GM21367 (cell line): ENCODE data around the gene KRTAP12-2.
"Not testable (repeated sequence)": the region's sequence is repeated elsewhere in the genome, so short reads cannot be mapped to it uniquely, and the experiment has no call there.

ENCODE experiments used
- ATAC-seq: cut with Tn5 transposase; IDR thresholded peaks from one replicate; pipeline ENCODE4 v1.9.1; 2021; ENCODE audit not compliant: unreplicated experiment

Gene KRTAP12-2

GRCh38 chr21:44702973-44703730 is 36.4 kb upstream of the KRTAP12-2 start:
- ATAC-seq: no peak

- ATAC-seq: no peak
These were observed 35.6 kb upstream of the KRTAP12-2 start for GRCh38 chr21:44702111-44702972.

- no peak for ATAC-seq
These were observed 34.8 kb upstream of the KRTAP12-2 start for GRCh38 chr21:44701541-44701940.

- no peak for ATAC-seq
These were observed 34.3 kb upstream of the KRTAP12-2 start for GRCh38 chr21:44701023-44701400.

GRCh38 chr21:44700101-44701022 is 33.6 kb upstream of the KRTAP12-2 start:
- no peak for ATAC-seq

GRCh38 chr21:44699502-44700001 is 32.8 kb upstream of the KRTAP12-2 start:
- ATAC-seq: no peak

- no peak for ATAC-seq
These were observed 31.3 kb upstream of the KRTAP12-2 start for GRCh38 chr21:44697811-44698734.

GRCh38 chr21:44697172-44697810 is 30.6 kb upstream of the KRTAP12-2 start, which contains the start of gene KRTAP10-12:
Gene KRTAP10-12, plus strand, starts transcription at chr21:44697172. Its CDS starts 30 bp downstream, at chr21:44697202.
- not testable (repeated sequence) for ATAC-seq

GRCh38 chr21:44696572-44696971 is 29.8 kb upstream of the KRTAP12-2 start:
- no peak for ATAC-seq

- no peak for ATAC-seq
These were observed 28.9 kb upstream of the KRTAP12-2 start for GRCh38 chr21:44695641-44696040.

GRCh38 chr21:44695184-44695583 is 28.5 kb upstream of the KRTAP12-2 start:
- ATAC-seq: no peak

GRCh38 chr21:44694776-44695175 is 28.0 kb upstream of the KRTAP12-2 start:
- ATAC-seq: no peak

- ATAC-seq: no peak
These were observed 26.2 kb upstream of the KRTAP12-2 start for GRCh38 chr21:44692798-44693512.

GRCh38 chr21:44691686-44692085 is 25.0 kb upstream of the KRTAP12-2 start:
- no peak for ATAC-seq

GRCh38 chr21:44689740-44690139 is 23.0 kb upstream of the KRTAP12-2 start:
- not testable (repeated sequence) for ATAC-seq

- no peak for ATAC-seq
These were observed 20.9 kb upstream of the KRTAP12-2 start for GRCh38 chr21:44687671-44688070.

- ATAC-seq: no peak
These were observed 20.3 kb upstream of the KRTAP12-2 start for GRCh38 chr21:44686843-44687561.
